Muscle layer of colon (tissue), 2 donors: ENCODE data around the gene EDN1.

Source experiments
- H3K27ac ChIP-seq: one replicate; pipeline ENCODE4 v1.7.0; 2013; ENCODE audit warnings: low read depth, mild to moderate bottlenecking, low read length, moderate library complexity
- H3K27me3 ChIP-seq, 2 donors: one replicate each; pipeline ENCODE4 v1.7.0; 2013; ENCODE audit warnings: low read length in 2 of 2, mild to moderate bottlenecking in 2 of 2; ENCODE audit not compliant: insufficient read depth in 2 of 2, control insufficient read depth in 1 of 2
- H3K36me3 ChIP-seq: one replicate; pipeline ENCODE4 v1.7.0; 2013; ENCODE audit warnings: mild to moderate bottlenecking, low read length; ENCODE audit not compliant: insufficient read depth
- H3K4me1 ChIP-seq: one replicate; pipeline ENCODE4 v1.7.0; 2013; ENCODE audit warnings: mild to moderate bottlenecking, low read length; ENCODE audit not compliant: insufficient read depth
- H3K4me3 ChIP-seq, 2 donors: one replicate each; pipeline ENCODE4 v1.7.0; 2013; ENCODE audit warnings: low read length in 2 of 2, low read depth in 1 of 2, mild to moderate bottlenecking in 1 of 2, moderate library complexity in 1 of 2
- H3K9ac ChIP-seq: one replicate; pipeline ENCODE4 v1.7.0; 2013; ENCODE audit warnings: low read length
- H3K9me3 ChIP-seq: one replicate; pipeline ENCODE4 v1.7.0; 2013; ENCODE audit warnings: mild to moderate bottlenecking, low read length
- donor health status: abdominal sarcoma.
- donor health status: Adenocarcinoma of cecum.

The EDN1 gene

DNA sequence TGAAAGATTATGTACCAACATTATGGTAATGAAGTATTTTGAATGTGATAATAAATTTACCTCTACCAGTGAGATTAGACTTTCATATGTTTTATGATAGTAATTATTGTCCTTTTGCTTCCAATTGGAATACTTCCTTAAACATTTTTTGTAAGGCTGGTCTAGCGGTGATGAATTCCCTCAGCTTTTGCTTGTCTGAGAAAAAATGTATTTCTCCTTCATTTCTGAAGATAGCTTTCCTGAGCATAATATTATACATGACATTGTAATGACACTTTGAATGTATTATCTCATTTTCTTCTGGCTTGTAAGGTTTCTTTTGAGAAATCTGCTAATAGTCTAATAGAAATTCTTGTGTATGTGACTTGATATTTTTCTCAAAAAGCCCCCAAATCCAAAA, 18.6 kb upstream of the EDN1 start:
- Histone ChIP-seq H3K36me3 (no peaks in the 10 kb centered on the region), H3K4me1 (no peaks in the 10 kb centered on the region), H3K4me3 (no peak overlapping the region), H3K27me3 (no peaks in the 10 kb centered on the region), H3K27ac (no peak overlapping the region), H3K9me3 (no peaks in the 10 kb centered on the region), H3K9ac (no peak overlapping the region)

DNA sequence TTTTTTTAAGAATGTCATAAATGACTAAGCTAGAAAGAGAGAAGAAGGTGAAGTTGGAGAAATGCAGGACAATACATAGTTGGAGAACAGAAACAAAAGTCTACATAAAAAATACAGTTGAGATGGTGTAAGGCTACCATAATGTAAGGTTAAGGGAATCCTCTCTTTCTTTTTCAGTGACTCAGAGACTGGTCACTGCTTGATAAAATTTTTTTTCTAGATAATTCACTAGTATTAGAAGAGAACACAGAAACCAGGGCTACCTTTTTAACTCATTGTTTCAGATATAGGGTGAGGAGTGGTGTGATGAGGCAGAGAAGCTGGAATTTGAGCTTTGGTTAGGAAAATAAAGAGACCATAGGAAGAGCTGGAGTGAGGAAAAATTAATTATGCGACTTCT, 18.2 kb upstream of the EDN1 start:
- no peak overlapping the region for H3K27ac ChIP-seq
- H3K4me3 ChIP-seq, result no peak overlapping the region
- H3K4me1 ChIP-seq, result no peaks in the 10 kb centered on the region
- H3K27me3 ChIP-seq, result no peaks in the 10 kb centered on the region
- H3K36me3 ChIP-seq, result no peaks in the 10 kb centered on the region
- no peak overlapping the region for H3K9ac ChIP-seq
- no peaks in the 10 kb centered on the region for H3K9me3 ChIP-seq

DNA sequence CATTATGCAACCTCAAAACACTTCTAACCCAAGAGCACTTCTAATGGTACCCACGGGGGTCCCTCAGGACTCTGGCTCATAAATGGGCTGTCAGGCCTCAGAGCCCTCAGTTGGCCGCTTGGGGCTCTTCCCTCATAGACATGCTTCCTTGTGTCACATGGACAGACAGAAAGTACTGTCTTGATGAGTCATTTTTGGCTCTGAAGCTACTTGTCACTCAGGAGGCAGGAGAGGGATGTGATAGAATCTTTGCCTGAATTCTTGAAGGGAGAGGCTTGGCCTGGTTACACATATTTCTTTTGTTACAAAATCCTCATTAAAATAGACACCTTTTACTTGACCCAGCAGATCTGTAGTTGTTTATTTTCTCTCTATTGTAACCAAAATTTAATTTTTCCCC, 15.1 kb upstream of the EDN1 start:
- Histone ChIP-seq H3K27me3 (no peaks in the 10 kb centered on the region), H3K36me3 (no peaks in the 10 kb centered on the region)

GRCh38 chr6:12276930-12277315, 13.2 kb upstream of the EDN1 start:
- H3K9me3 ChIP-seq, result no peaks in the 10 kb centered on the region
- H3K27me3 ChIP-seq, result no peaks in the 10 kb centered on the region
- H3K4me3 ChIP-seq, result no peak overlapping the region
- H3K36me3 ChIP-seq, result no peaks in the 10 kb centered on the region
- no peak overlapping the region for H3K27ac ChIP-seq
- H3K4me1 ChIP-seq, result peaks cover 5% of the 10 kb centered on the region
- H3K9ac ChIP-seq, result no peak overlapping the region

More for the DNA sequence above, 15.1 kb upstream of the EDN1 start:
- H3K9me3 ChIP-seq, result no peaks in the 10 kb centered on the region
- H3K9ac ChIP-seq, result no peak overlapping the region
- no peak overlapping the region for H3K4me3 ChIP-seq
- H3K4me1 ChIP-seq, result peaks cover 5% of the 10 kb centered on the region
- H3K27ac ChIP-seq, result no peak overlapping the region

GRCh38 chr6:12277386-12277785, 12.8 kb upstream of the EDN1 start:
- no peak overlapping the region for H3K9ac ChIP-seq
- no peaks in the 10 kb centered on the region for H3K27me3 ChIP-seq
- no peak overlapping the region for H3K27ac ChIP-seq
- peaks cover 5% of the 10 kb centered on the region for H3K4me1 ChIP-seq
- no peaks in the 10 kb centered on the region for H3K9me3 ChIP-seq
- no peaks in the 10 kb centered on the region for H3K36me3 ChIP-seq
- H3K4me3 ChIP-seq, result no peak overlapping the region

DNA sequence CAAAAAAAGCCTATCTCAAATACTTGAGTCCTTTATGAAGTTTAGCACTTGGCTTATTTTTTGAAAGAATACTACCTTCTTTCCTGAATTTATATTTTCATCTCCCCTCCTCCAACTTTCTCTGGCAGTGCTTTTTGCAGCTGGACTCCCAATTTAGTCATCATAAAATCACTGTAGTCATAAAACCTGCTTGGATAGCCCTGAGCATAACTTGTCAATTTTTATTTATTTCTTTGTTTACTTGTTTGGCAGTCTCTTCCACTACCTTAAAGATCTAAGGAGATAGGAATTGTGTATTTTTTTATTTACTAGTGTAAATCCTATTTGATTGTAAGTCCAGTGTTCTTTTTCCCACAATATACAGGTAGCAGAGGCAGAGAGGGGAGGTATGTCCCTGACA, 11.2 kb upstream of the EDN1 start:
- H3K9ac ChIP-seq, result no peak overlapping the region
- no peaks in the 10 kb centered on the region for H3K9me3 ChIP-seq
- no peak overlapping the region for H3K4me3 ChIP-seq
- H3K27me3 ChIP-seq, result no peaks in the 10 kb centered on the region
- no peak overlapping the region for H3K27ac ChIP-seq
- no peaks in the 10 kb centered on the region for H3K36me3 ChIP-seq
- peaks cover 5% of the 10 kb centered on the region for H3K4me1 ChIP-seq

GRCh38 chr6:12279322-12280091, 10.7 kb upstream of the EDN1 start:
- Histone ChIP-seq H3K27ac (no peak overlapping the region), H3K27me3 (no peaks in the 10 kb centered on the region), H3K36me3 (no peaks in the 10 kb centered on the region), H3K4me1 (peaks cover 5% of the 10 kb centered on the region), H3K9me3 (no peaks in the 10 kb centered on the region), H3K9ac (no peak overlapping the region), H3K4me3 (no peak overlapping the region)

GRCh38 chr6:12280458-12280857, 9.7 kb upstream of the EDN1 start:
- no peak overlapping the region for H3K9ac ChIP-seq
- no peaks in the 10 kb centered on the region for H3K9me3 ChIP-seq
- no peaks in the 10 kb centered on the region for H3K27me3 ChIP-seq
- peaks cover 5% of the 10 kb centered on the region for H3K4me1 ChIP-seq
- H3K27ac ChIP-seq, result no peak overlapping the region
- no peak overlapping the region for H3K4me3 ChIP-seq
- H3K36me3 ChIP-seq, result no peaks in the 10 kb centered on the region

DNA sequence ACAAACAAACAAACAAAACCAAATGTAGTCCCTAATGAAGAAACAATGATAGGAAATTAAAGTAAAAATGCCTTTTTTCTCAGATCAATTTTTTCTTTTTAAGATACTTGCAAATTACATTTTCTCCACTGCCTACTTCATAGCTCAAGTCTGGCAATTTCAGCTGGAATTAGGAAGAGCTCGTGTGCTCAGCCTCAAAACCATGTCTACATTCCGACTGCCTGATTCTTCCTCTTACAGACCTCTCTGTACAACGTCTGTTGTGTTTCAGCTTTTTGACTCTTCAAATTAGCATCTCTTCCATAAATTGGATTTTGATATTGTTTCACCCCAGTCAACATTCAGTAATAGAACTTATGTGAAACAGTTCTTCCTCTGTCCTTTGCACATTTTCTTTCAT, 9.3 kb upstream of the EDN1 start:
- no peak overlapping the region for H3K9ac ChIP-seq
- H3K27ac ChIP-seq, result no peak overlapping the region
- peaks cover 5% of the 10 kb centered on the region for H3K4me1 ChIP-seq
- no peaks in the 10 kb centered on the region for H3K36me3 ChIP-seq
- H3K4me3 ChIP-seq, result no peak overlapping the region
- no peaks in the 10 kb centered on the region for H3K27me3 ChIP-seq
- no peaks in the 10 kb centered on the region for H3K9me3 ChIP-seq

- Histone ChIP-seq H3K4me3 (no peak overlapping the region), H3K27me3 (no peaks in the 10 kb centered on the region), H3K9me3 (no peaks in the 10 kb centered on the region), H3K27ac (no peak overlapping the region), H3K9ac (no peak overlapping the region), H3K4me1 (peaks cover 4% of the 10 kb centered on the region), H3K36me3 (no peaks in the 10 kb centered on the region)
Observed at GRCh38 chr6:12283904-12284303, 6.3 kb upstream of the EDN1 start.

- peaks cover 8% of the 10 kb centered on the region for H3K4me1 ChIP-seq
- H3K36me3 ChIP-seq, result no peaks in the 10 kb centered on the region
- H3K9me3 ChIP-seq, result no peaks in the 10 kb centered on the region
- no peak overlapping the region for H3K27ac ChIP-seq
- H3K27me3 ChIP-seq, result no peaks in the 10 kb centered on the region
- no peak overlapping the region for H3K4me3 ChIP-seq
- H3K9ac ChIP-seq, result no peak overlapping the region
Observed at GRCh38 chr6:12286373-12287110, 3.6 kb upstream of the EDN1 start.

GRCh38 chr6:12288211-12288618, 1.9 kb upstream of the EDN1 start:
- no peak overlapping the region for H3K9ac ChIP-seq
- no peaks in the 10 kb centered on the region for H3K9me3 ChIP-seq
- peaks cover 10% of the 10 kb centered on the region for H3K4me1 ChIP-seq
- H3K27me3 ChIP-seq, result peaks cover 0 to 6% of the 10 kb centered on the region in 2 donors
- no peaks in the 10 kb centered on the region for H3K36me3 ChIP-seq
- no peak overlapping the region for H3K4me3 ChIP-seq
- H3K27ac ChIP-seq, result no peak overlapping the region
